HG03159 (cell line): Measurements from ENCODE around the gene LRRC4C.
A peak's percentile ranks its signal among the peaks of the same experiment; 100 is the strongest.

Experiments
- ATAC-seq: cut with Tn5 transposase; IDR thresholded peaks from one replicate; pipeline ENCODE4 v1.9.1; 2021; ENCODE audit warnings: mild to moderate bottlenecking, moderate library complexity; ENCODE audit not compliant: unreplicated experiment

Gene LRRC4C

DNA sequence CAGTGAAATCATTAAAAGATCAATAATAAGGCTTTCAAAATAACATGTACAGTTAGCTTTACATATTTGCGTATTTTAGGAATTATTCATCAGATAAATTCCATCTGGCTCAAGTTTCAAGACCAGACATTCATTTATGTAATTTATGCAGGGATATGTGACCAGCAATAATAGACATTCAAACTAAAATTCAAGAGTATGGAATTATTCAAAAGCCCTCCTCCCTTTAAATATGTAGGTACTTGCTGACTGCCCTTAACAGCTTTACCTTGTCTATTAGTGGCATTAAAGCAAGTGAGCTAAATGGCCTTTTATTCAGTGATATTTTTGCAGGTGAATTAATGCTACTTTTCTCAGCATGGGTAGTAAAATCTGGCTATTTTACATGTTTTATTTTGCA is 126.1 kb downstream of the LRRC4C start:
- no peak for ATAC-seq

DNA sequence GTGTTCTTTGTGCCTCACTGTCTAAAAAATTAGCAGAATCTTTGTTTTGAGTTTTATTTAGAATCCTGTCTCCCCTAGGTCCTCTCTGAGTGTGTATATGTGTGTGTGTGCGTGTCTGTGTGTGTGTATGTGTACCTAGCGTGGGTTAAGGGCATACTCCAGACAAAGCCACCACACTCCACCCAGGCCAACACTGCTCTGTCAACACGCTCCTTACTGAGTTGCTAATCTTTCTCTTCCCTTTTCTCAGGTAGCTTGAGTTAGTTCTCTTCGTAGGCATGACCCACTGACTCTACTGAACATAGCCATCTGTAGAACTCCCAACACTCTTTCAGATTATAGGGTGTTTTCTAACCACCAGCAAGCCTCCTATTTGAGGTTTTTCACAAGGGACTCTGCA is 131.1 kb downstream of the LRRC4C start:
- no peak for ATAC-seq

DNA sequence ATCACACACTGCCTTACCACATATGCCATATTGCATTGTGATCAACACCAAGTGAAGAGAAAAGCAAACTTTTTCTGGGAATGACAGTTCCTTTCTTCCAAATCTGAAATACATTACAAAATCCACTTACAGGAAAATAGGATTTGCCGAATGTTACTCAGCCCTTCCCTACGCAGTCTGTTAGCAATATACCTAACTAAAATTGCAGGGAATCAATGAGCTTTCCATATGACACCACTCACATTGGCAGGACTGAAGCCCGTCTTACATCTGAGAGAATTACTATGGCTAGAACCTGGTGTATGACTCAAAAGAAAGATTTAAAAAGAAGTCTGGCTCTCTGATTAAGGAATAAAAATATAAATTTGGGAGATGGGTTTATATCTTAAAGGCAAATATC is 136.0 kb downstream of the LRRC4C start:
- ATAC-seq = no peak

DNA sequence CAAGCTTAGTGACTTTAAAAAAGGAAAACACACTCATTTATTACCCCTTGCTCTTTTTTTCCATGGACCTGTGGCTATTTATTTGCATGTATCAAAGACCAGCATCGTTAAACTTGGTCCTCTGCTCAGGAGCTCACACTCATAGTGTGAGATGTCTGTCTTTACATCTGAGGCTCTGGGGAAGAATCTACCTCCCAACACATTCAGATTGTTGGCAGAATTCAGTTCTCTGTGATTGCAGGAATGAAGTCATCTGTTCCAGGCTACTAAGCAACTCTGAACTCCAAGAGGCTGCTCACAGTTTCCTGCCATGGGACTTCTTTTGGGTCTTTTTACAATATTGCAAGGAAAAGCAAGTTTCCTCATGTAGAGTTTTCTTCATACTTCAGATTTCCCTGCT is 138.8 kb downstream of the LRRC4C start:
- no peak for ATAC-seq

DNA sequence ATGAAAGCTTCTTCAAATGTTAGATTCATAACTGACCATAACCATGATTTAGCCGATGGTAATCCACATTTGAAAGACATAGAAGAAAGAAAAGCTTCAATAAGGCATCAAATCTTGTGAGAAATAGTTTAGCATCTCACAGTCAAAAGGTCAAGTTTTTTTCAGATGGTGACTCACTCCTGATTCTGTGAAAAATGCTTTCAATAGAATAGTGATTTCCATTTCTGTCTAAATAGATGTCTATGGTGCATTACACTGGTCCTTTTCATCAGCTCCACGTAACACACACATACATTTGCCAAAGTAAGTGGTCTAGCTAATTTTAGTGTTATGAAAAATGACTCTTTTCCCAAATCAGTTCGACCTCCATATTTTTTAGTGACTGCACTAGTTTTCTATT is 139.2 kb downstream of the LRRC4C start:
- ATAC-seq = no peak

DNA sequence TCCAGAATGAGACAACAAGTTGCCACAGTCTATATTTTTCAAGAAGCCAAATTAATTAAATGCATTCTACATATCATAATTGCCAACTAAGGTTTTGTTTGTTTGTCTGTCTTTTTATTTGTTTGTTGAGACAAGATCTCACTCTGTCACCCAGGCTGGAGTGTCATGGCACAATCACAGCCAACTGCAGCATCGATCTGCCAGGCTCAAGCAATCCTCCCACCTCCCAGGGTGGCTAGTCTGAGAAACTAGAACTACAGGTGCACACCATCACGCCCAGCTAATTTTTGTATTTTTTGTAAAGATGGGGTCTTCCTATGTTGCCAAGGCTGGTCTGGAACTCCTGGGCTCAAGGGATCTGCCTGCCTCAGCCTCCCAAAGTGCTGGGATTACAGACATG is 140.0 kb downstream of the LRRC4C start:
- ATAC-seq = no peak

DNA sequence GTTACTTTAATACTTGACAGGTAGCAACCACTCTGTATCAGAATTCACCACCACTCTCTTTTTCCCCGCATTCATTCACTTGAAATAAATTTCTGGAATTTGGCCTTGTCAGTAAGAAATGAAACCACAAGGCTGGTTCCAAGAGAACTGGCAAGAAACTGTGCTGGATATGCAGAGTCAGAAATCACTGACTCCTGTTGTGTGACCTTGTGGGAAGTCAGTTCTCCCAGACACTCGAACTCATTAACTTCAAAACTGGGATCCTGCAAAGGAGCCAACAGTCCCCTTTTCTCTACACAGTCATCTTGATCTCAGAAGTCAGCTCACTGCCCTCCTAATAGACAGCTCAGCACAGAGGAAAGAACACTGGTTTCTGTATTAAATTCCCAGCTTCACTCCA is 142.7 kb downstream of the LRRC4C start:
- no peak for ATAC-seq

DNA sequence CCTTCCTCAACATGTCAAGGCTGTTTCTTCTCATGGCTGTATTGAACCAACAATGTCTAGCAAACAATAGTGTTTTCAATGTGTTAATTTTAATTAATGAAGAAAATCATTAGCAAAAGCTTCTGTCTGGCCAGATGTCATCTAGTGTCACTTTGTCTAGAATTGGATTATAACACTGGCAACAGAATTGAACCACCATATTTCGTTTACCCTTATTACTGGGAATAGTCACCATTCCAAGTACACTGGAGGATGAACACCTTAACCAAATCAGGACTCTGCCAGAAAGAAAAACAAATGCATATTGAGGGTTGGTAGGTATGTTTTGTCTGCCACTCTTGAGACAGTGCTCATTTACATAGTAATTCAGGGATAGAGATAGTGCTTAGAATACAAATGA is 146.2 kb downstream of the LRRC4C start:
- ATAC-seq = no peak

DNA sequence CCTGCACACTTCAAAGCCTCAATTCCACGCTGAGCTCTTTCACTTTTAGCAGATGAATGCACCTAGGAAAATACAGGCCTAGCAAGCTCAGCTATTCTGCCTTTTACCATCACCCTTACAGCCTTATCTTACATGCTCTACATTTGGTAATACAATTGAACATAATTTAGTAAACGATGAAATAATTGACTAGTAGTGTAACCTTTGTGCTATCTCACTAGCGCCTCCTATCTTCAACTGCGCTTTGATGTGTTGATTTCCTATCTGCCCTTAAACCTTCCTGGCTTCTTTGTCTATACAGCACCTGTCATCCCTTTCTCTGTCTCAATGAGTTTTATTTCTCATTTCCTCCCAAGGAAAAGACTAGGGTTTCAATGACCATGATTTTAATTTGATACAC is 149.7 kb downstream of the LRRC4C start:
- ATAC-seq = peak; percentile 21

DNA sequence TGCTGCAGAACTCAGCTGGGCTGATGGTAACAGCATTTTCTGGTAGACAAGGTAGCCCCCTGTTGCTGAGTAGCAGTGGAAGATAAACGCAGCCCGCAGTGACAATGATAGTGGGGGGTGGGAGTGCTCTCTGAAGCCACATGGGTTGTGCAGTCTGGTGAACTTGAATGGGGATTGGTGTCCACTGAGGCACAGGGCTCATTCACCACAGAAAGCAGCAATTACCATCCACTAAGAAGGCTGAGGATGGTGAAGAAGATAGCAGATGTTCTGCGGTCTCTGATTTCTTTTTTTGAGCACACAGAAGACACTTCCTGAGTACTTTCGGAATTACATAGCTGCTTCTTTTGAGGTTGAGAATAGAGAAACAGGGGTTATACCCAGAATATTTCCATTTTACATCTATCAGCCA is 150.3 kb downstream of the LRRC4C start:
- peak; percentile 93 for ATAC-seq

DNA sequence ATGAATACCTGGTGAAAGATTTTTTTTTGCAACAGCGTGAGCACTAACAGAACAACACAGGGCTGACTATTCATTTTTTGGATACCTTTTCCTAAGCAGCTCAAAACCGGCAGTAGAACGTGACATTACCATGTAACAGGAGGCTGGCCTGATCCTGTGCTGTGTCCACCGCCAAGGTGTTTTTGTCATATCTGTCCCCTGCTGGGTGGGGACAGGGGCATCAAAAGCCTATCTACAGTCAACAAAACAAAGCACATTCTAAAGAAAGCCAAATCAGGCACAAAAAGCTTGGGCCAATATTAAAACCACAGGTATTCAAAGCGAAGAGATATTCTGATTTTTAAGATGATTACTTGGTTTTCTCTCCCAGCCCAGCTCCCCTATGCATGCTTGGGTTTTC is 151.2 kb downstream of the LRRC4C start:
- no peak for ATAC-seq

DNA sequence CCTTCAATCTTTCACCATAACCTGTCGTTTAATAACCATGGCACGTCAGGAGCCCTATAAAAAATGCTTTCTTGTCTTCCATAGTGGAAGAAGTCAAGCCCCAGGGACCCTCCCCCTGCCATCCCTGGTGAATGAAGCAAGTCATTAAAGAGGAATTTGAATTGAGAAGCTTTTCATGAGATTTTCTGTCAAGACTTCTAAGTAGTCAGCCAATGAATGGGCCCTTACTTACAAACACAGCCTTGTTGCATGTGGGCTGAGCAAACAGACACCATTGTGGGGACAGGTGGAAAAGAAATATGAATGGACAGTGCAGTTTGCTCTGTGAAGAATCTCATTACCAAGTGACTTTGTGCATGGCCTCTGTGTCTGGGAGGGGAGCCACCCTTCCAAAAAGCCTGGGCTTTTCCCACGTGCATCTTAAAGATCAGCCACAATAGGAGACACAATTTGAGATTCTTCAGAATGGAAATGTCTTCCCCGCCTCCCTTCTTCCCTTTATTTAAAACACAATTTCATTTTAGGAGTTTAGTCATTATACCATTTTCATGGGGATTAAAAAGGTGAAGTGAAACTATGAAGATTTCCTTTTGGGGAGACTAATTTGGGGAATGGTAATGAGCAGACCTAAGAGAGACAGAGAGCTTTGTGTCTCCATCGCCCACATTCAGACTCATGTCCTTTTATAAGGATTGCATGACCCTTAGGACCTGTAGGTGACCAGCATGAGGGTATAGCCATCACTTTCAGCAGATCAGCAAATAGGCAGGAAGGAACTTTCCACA is 152.0 kb downstream of the LRRC4C start:
- ATAC-seq = no peak

DNA sequence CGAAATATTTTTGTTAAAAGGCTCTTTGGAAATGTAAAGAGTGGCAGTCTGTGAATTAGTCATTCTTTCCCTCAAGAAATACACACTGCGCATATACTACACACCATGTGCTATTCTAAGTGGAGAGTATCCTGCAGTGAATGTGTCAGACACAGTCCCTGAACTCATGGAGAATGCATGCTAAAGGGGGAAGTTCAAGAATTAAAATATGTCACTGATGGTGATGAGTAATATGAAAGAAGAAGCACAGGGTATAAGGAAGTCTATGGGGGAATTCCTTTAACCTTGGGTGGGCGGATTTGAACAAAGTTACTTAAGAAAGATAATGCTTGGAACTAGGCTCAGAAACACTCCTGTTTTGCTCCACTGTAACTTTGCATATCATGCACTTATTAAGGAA is 153.0 kb downstream of the LRRC4C start:
- ATAC-seq = peak; percentile 40

DNA sequence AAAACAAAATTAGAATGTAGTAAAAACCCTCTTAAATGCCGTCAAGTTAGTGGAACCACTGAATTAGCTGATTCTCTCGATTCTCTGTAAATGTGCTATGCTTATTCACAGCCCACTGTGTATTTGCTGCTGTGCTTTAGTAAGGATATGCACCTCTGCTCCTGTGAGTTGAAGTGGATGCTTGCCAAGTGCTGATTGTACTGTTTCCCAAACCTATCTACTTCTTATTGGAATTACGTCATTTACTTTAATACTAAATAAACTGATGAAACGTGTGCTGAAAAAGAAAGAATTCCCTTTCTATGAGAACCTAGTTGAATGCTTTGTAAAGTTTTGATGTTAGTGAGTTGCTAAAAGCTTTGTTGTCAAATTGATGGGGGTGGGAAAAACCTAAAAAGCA is 158.4 kb downstream of the LRRC4C start:
- no peak for ATAC-seq

DNA sequence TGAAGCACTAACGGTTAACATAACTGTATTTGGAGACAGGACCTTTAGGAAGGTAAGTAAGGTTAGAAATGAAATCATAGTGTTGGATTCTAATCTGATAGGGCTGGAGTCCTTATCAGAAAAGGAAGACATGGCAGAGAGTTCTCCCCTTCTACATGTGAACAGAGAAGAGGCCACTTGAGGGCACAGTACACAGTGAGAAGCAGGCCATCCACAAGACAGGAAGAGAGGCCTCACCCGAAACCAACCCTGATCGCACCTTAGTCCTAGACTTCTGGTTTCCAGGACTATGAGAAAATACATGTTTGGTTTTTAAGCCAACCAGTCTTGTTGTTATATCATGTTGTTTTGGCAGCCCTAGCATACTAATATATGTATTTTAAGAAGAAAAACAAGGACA is 170.0 kb downstream of the LRRC4C start:
- no peak for ATAC-seq

DNA sequence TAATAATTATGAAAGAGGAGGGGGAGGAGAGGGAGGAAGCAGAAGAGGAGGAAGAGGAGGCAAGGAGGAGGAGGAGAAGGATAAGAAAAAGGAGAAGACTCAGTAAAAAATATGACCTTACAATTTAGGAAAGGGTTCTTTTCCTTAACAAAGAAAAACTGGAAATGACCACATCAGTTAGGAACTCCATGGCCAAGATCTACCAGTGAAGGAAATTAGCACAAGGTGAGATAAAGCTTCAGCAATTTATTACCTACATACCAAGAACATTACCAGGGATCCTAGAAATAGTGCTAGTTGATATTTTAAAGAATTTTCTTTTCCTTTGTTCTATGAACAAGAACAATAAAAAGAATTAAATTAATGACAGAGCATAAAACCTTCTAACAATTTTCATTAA is 172.7 kb downstream of the LRRC4C start:
- no peak for ATAC-seq

DNA sequence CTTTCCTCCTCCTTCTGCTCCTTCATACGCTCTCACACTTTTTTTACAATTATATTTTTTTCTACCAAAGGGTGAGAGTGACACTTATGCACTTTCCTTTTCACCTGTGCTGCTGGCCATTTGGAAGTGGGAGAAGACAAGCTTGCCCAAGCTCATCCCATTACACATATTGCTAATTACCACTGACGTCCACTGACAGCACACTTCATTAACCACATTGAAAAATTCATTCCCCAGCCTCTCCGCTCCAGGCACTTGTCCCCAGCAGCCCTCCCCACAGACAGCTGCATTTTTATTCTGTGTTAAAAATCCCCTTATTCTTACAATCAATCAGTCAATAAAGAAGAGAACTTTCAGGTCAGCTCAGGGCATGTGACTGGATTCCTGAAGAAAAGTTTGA is 175.1 kb downstream of the LRRC4C start:
- no peak for ATAC-seq

DNA sequence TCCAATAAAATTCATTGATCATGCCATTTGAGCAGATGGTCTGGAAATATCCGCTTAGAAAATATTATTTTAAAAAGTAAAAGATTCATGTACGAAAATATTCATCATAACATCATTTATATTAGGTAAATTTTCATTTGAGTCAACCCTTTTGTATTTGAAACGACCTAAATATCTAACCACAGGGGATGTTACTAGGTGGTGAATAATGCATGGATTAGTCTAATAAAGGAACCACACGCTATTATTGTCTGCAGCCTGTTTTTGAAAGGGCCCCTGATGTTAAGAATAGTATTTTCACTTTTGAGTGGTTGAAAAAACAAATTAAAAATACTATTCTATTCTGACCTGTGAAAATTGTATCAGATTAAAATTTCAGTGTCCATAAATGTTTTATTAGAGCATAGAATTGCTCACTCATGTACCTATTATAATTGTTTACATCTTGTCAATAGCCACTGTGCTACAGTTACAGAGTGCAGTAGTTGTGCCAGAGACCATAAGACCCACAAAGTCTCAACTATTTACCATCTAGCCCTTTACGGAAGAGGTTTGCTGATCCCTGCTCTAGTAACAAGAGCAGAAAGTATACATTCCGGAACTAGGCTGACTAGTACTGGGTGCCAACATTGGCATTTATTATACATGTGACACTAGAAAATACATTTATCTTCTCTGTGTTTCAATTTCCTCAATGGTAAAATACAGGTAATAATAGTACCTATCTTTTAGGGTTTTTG is 176.1 kb downstream of the LRRC4C start:
- ATAC-seq = no peak

DNA sequence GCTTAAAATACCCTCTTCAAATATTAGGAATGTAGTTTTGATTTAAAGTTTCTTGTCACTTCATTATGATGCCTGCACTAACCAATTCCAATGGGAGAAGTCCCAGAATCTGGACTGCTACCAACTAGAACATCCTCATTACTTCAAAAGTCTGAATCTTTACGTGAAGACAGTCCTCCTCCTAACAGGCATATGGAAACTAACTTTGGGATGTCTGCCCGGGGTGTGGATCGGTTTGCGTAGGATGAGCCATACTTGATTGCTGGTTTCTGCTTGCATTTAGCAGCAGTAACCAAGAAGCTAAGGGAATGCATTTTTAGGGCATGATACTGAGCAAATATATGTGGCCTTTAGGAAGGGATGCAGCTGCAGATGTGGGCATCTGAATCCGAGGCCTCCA is 177.1 kb downstream of the LRRC4C start:
- no peak for ATAC-seq

DNA sequence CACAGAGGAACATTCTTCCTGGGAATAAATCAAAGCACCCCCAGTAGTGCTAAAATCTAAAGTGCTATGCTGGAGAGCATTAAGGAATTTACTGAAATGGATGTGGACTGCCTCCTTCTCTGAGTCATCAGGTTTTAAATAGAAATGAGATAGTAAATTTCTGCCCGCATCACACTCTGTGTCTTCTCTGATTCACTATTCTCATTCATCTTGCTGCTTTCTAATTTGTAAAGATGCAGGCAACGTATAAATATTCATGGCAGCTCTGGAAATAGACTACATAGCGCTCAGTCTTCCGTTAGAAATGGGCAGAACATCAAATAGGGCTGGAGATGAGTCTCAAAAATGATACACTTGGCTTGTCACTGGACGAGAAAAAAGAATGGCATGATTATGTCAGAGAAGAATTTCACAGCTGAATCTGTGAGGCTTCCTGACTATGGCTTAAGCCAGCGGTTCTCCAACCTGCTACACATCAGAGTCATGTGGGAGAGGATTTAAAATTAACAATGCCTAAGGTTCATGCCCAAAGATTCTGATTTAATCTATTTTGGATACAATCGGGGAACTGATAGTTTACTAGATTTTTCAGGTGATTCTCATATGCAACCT is 178.2 kb downstream of the LRRC4C start:
- no peak for ATAC-seq

DNA sequence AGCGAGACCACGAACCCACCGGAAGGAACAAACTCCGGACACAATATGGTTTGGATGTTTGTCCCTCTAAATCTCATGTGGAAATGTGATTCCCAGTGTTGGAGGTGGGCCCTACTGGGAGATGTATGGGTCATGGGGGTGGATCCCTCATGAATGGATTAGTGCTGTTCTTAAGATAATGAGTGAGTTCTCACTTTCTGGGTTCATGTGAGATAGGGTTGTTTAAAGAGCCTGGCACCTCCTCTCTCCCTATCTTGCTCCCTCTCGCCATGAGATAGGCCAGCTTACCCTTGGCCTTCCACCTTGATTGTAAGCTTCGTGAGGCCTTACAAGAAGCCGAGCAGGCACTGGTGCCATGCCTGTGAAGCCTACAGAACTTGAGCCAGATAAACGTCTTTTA is 184.6 kb downstream of the LRRC4C start:
- no peak for ATAC-seq

DNA sequence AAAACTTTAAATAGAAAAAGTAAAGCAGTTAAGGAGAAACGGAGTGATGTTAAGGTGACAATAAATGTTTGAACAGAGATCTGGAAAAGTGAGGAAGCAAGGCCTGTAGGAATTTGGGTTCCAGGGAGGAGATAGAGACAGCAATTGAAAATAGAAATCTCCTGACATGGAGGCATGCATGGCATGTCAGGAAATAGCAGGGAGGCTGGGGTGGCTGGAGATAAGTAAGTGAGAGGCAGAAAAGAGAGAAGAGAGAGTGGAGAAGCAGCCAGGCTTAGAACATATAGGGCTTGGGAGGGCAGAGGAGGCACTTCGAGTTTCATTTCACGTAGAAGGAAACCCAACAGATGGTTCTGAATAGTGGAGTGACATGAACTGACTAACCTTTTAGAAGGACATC is 185.5 kb downstream of the LRRC4C start:
- no peak for ATAC-seq
